GM12878 (cell line): ENCODE measurements around the gene RAPGEF4. TPM values are rescaled to one million over a fixed set of nuclear protein-coding genes. Genes with fewer than 3 reads are reported as not detected.

Experiments used
- ATAC-seq: fragments of 200-7000 bp; cut with Tn5 transposase; 3 replicates; pipeline ENCODE4 v1.9.1; 2020; ENCODE audit warnings: mild to moderate bottlenecking, moderate library complexity
- BruUV-seq: library from RNA; stranded (reverse); fragments of 400-500 nt; replicated peaks from 2 replicates; lab custom pipeline; 2021; lab: Mats Ljungman, UMichigan
- CTCF ChIA-PET: fragments of 300-600 bp; sonication (Branson Sonifier 250); formaldehyde crosslinking; extraction: SDS; loops from one replicate; lab custom pipeline; 2021; ENCODE audit warnings: inconsistent platforms; lab: Yijun Ruan, JAX
- POLR2A ChIA-PET: fragments of 350-600 bp; formaldehyde crosslinking; extraction: SDS; loops from one replicate; lab custom pipeline; 2021; ENCODE audit warnings: inconsistent platforms; lab: Charles Lee
- RAD21 ChIA-PET: fragments of 300-600 bp; sonication (Branson Sonifier 250); formaldehyde crosslinking; loops from one replicate; lab custom pipeline; 2023; ENCODE audit warnings: antibody characterized with exemption; ENCODE audit not compliant: unreplicated experiment; lab: Charles Lee
- SMC1A ChIA-PET: fragments of 300-600 bp; sonication (Branson Sonifier 250); formaldehyde crosslinking; loops from one replicate; lab custom pipeline; 2023; ENCODE audit not compliant: unreplicated experiment, uncharacterized antibody; lab: Charles Lee
- DNase-seq: peaks from one replicate; pipeline ENCODE4 v3.0.0-alpha.2; 2011; ENCODE audit warnings: low read depth, low spot score
- FAIRE-seq: peaks from 3 replicates; lab custom pipeline; 2011; peaks lifted over from hg19 to GRCh38; lab: Jason Lieb, UNC
- H2AFZ ChIP-seq: 2 replicates; pipeline ENCODE4 v1.6.0; 2011; ENCODE audit warnings: low read depth, low read length, control low read depth; ENCODE audit not compliant: control insufficient read depth
- H3K27ac ChIP-seq: 2 replicates; pipeline ENCODE4 v1.5.1; 2011; ENCODE audit warnings: control low read depth; ENCODE audit not compliant: control insufficient read depth, insufficient read depth
- H3K27me3 ChIP-seq, 2 experiments: replicated peaks in 1 of 2; 2 replicates each; pipeline versions ENCODE4 v1.6.0 to v1.6.1; 2011; ENCODE audit warnings: low read length in 1 of 2; ENCODE audit not compliant: control insufficient read depth in 2 of 2, insufficient read depth in 2 of 2
- H3K36me3 ChIP-seq, 2 experiments: 2 replicates each; pipeline ENCODE4 v1.5.1; 2011; ENCODE audit warnings: low read length in 1 of 2; ENCODE audit not compliant: control insufficient read depth in 2 of 2, insufficient read depth in 2 of 2
- H3K4me1 ChIP-seq: 2 replicates; pipeline ENCODE4 v1.6.1; 2011; ENCODE audit warnings: mild to moderate bottlenecking, low read length, moderate library complexity, mixed read lengths; ENCODE audit not compliant: control insufficient read depth, insufficient read depth
- H3K4me2 ChIP-seq: 2 replicates; pipeline ENCODE4 v1.6.0; 2011; ENCODE audit warnings: control low read depth; ENCODE audit not compliant: control insufficient read depth, insufficient read depth
- H3K4me3 ChIP-seq: fragments of 200-600 bp; sonication (generic); 2 replicates; pipeline ENCODE4 v1.5.1; 2016
- H3K79me2 ChIP-seq: 2 replicates; pipeline ENCODE4 v1.6.0; 2011; ENCODE audit warnings: low read length; ENCODE audit not compliant: control insufficient read depth, insufficient read depth
- H3K9ac ChIP-seq: 2 replicates; pipeline ENCODE4 v1.8.0; 2011; ENCODE audit warnings: low read length, control low read depth, mixed read lengths; ENCODE audit not compliant: control insufficient read depth, insufficient read depth
- H3K9me3 ChIP-seq: replicated peaks from 3 replicates; pipeline ENCODE4 v1.5.1; 2011; ENCODE audit warnings: mild to moderate bottlenecking, low read length; ENCODE audit not compliant: control insufficient read depth, insufficient read depth
- H4K20me1 ChIP-seq: 2 replicates; pipeline ENCODE4 v1.6.0; 2011; ENCODE audit not compliant: control insufficient read depth, insufficient read depth
- ATF7 ChIP-seq: fragments of 450-650 bp; IDR thresholded peaks from 2 replicates; pipeline ENCODE4 v1.6.1; 2016; ENCODE audit warnings: low read depth, mild to moderate bottlenecking
- BACH1 ChIP-seq: fragments of 450-650 bp; IDR thresholded peaks from 2 replicates; pipeline ENCODE4 v1.6.1; 2017; ENCODE audit warnings: mild to moderate bottlenecking, borderline replicate concordance
- FOS ChIP-seq: IDR thresholded peaks from 3 replicates; pipeline ENCODE4 v1.6.1; 2011; ENCODE audit warnings: borderline replicate concordance; ENCODE audit not compliant: insufficient read length; ENCODE audit errors: extremely low read depth
- IRF3 ChIP-seq: fragments of 450-650 bp; IDR thresholded peaks from 2 replicates; pipeline ENCODE4 v1.6.1; 2014; ENCODE audit warnings: mild to moderate bottlenecking
- WGBS: methylation state at CpG from one replicate; pipeline ENCODE4 v1.1.6; 2016; ENCODE audit warnings: low lambda C conversion rate; ENCODE audit not compliant: insufficient replicate concordance, insufficient coverage; ENCODE audit errors: missing lambda C conversion rate; 5-methylcytosine and 5-hydroxymethylcytosine counted together
- in situ Hi-C: fragments of 300-500 bp; cut with MboI; formaldehyde crosslinking; loops from 9 replicates; pipeline ENCODE4 v1.14.3; 2018; ENCODE audit warnings: mixed read lengths
- intact Hi-C: fragments of 100-400 bp; cut with micrococcal nuclease; formaldehyde crosslinking; loops from one replicate; pipeline ENCODE4 v1.14.2; 2022; ENCODE audit not compliant: unreplicated experiment
- polyA plus RNA-seq, 11 experiments: library from polyadenylated mRNA; depleted of rRNA in 4 of 11; unstranded in 6 of 11; stranded (reverse) in 5 of 11; fragments of >200 nt; fragmentation: Nextera tagmentation in 4 of 11; fragmentation: Illumina TruSeq in 1 of 11; extraction: Ambion mirVana in 4 of 11; extraction: Trizol in 1 of 11; gene quantifications; 1 replicate in 1 of 11; 2 replicates in 10 of 11; pipeline versions ENCODE4 v1.2.1 to v1.2.3, GENCODE V29; 2011 to 2016; ENCODE audit warnings: inconsistent platforms in 2 of 11, missing spikeins in 2 of 11, low read depth in 1 of 11
- total RNA-seq, 4 experiments: library from RNA; depleted of rRNA in 3 of 4; stranded (reverse); fragments of >200 nt in 3 of 4; fragmentation: Illumina TruSeq in 1 of 4; extraction: Trizol in 1 of 4; gene quantifications; 2 replicates each; pipeline versions ENCODE4 v1.2.1 to v1.2.3, GENCODE V29; 2013 to 2021

RAPGEF4 gene
- total and polyA plus RNA-seq, 10 of the 15 experiments (the other 5 are each of a cell fraction or from before 2014, with no cell fraction given): 0.18 TPM; not detected in 8

- Histone ChIP-seq H3K27me3 (peaks cover 0 to 6% of the 10 kb centered on the region in 2 experiments; a peak in 2 of 4 replicates), H4K20me1 (no peaks in the 10 kb centered on the region), H3K36me3 (no peaks in the 10 kb centered on the region), H2AFZ (no peak overlapping the region), H3K9ac (no peak overlapping the region), H3K79me2 (no peaks in the 10 kb centered on the region), H3K4me3 (no peak overlapping the region), H3K9me3 (no peaks in the 10 kb centered on the region), H3K4me2 (no peak overlapping the region), H3K27ac (no peak overlapping the region), H3K4me1 (no peaks in the 10 kb centered on the region)
- FAIRE-seq (no peak), ATAC-seq (no peak), DNase-seq (no peak)
- TF ChIP-seq IRF3 (no peak), FOS (no peak), BACH1 (no peak), ATF7 (no peak)
- no TSS peak for BruUV-seq
- ChIA-PET SMC1A (interaction anchor here (0.7 kb wide), 2 partner anchors 20 to 49 kb away, joined by 3 read pairs; no protein-coding TSS in a partner anchor), POLR2A (no interaction called here), RAD21 (interaction anchor here (0.6 kb wide), 1 partner anchor 996 kb away, joined by 3 read pairs; no protein-coding TSS in a partner anchor), CTCF (interaction anchor here (0.8 to 3.1 kb wide), 9 partner anchors 9 to 116 kb away, joined by 3 to 13 read pairs (median 5); no protein-coding TSS in a partner anchor)
- intact Hi-C loops: loop anchor here (2.0 to 10.0 kb wide), 3 partner anchors 117 to 225 kb away; no protein-coding TSS in a partner anchor
- in situ Hi-C loops: no loop called here
- 44% methylated on average over 11 of the region's 11 CpGs for WGBS
These were observed 25.9 kb upstream of the RAPGEF4 start for GRCh38 chr2:172709566-172710291.
